T-helper 22 cell (primary cell): Measurements from ENCODE around the gene FBXO4.
"Not testable (repeated sequence)": the region's sequence is repeated elsewhere in the genome, so short reads cannot be mapped to it uniquely, and the experiment has no call there.

Experiments
- DNase-seq: peaks from one replicate; pipeline ENCODE4 v3.0.0-alpha.2; 2020; ENCODE audit warnings: low read depth

Gene FBXO4

DNA sequence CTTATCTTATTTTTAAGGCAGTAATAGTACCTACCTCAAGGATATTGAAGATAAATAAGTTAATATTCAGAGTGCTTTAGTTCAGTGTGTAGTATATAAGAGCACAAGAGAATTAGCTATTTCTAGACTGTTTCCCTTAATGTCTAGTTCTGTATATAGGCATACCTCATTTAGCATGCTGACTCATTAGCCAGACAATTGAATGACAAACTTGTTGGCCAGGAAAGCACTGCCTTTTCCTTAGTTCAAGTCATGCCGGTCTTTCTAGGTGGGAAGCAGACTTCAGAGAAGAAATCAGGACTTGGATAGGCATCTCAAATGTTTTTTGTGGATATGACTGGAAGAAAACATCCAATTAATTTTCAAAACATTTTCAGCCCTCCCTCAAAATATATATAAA is 3.2 kb upstream of the FBXO4 start:
- DNase-seq, result no peak

DNA sequence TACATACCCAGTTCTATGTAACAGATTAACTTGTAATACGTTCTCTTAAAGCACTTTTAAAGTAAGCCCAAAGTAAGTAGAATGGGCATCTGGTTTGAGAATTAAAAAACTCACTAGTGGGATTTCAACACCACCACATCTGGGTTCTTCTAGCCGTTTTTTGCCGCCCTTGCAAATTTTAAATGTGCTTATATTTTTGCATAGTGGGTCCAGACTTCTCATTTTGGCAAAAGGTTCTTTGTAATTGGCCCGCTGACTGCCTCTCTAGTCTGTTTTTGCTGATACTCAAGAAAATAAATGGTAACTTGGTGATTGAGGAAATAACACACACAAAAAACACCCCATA is 582 bp upstream of the FBXO4 start:
- DNase-seq, result no peak

DNA sequence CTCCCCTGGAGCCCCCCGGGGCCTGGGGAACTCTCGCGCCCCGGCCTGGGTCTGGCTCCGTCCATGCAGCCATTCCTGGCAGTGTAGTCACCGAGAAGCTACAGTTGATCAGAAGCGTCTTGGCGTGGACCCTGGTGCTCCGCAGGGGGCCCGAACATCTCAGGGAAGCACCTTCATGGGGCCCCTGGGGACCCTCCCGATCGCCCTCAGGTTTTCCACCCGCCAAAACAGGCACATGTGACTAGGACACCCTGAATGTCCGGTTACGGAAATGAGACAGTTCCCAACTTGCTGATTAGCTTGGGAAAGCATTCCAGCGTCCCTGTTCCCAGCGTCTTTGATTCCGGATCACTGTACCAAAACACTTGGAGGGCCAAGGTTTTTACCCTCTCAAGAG is 472 bp downstream of the FBXO4 start:
- DNase-seq, result no peak

GRCh38 chr5:41927604-41928003 is 2.5 kb downstream of the FBXO4 start:
- DNase-seq, result no peak

DNA sequence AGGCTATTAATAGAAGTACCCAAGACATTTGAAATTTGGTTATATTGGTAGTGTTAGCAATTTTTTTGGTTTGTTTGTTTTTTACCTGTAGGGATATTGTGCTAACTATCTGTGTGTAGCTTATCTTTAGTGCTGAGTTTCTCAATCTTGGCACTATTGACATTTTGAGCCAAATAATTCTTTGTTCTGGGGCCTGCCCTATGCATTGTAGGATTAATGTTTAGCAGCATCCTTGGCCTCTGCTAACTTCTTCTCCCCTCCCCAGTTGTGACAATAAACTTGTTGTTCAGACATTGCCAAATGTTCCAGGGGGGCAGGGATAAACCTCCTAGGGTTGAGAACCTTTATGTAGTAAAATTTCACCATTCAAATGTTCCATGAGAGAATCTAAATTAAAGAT is 4.0 kb downstream of the FBXO4 start:
- no peak for DNase-seq

DNA sequence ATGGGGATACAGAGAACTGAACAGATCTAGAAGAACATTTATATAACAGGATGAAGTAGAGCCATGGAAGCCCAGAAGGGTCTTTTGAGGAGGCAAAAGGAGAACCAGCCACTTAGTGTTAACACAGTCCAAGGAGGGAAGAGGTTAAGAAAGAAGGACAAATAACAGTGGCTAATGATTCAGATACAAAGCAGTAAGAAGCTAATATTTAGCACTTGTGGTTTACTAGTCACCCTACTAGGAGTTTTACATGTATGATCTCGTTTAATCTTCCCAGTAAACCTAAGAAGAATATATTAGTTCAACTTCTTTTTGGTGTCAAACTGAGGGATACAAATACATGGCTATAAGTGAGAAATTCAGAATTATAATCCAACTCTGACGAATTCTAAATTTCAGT is 7.7 kb downstream of the FBXO4 start:
- DNase-seq, result no peak

DNA sequence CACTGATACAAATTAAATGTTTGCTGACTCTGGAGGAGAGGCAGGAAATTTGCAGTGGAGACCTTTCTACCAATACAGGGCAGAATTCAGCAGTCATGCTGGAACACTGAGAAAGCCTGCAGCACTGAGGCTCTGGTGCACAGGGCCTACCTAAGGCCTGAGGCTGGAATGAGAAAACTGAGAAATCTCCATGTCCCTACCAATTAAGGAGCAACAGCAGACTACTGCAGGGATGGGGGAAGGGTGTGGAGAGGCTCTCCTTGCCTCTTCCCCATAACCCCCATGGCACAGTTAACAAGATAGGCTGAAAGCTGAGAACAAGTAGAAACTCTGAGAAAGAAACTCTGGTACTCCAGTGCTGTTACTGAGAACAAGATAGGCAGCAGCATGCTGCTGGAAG is 10.5 kb downstream of the FBXO4 start:
- DNase-seq, result no peak

- DNase-seq, result no peak
These were observed 15.6 kb downstream of the FBXO4 start for GRCh38 chr5:41940641-41941040.

DNA sequence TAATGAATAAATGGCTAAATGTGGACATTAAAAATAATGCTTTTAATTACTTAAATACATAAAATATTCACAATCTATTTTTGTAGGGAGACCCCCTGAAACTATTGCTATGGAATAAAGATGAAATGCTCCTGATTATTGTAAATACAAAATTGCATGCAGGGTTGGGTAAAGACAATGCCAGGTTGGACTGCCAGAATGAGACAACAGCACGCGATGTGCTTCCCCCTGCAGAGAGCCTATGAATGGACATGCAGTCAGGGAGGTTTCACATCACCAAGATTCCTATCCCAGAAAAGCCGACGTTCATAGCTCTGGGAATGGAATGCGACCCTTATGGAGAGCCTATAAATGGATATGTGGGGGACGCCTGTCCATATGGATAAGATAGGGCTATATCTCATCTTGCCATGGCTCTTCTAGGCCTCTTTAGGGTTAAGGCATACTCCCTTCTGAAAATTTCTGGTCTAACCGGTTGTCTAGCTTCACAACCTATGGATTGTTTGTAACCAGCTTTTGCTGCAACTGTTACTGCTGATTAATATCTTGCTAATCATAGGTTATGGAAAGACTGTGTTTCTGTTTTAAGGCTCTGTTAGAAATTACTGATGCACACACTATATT is 20.4 kb downstream of the FBXO4 start:
- not testable (repeated sequence) for DNase-seq

DNA sequence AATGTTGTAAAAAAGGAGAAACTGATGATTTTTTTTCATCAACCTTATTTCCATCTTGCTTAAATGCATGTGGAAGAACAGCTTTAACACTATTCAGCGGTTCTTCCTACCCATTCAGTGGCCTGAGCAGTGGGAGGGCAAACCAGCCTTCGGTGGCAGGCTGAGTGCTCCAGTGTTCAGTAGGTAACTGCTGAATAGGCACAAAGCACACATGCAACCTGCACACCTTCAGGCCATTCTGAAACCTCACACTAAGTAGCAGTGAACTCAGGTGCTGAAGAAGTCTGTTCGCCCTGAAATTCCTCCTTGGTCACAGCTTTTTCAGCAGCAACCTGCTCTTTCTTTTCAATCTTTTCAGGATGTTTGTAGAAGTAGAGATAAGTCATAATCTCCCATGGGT is 26.1 kb downstream of the FBXO4 start:
- no peak for DNase-seq

DNA sequence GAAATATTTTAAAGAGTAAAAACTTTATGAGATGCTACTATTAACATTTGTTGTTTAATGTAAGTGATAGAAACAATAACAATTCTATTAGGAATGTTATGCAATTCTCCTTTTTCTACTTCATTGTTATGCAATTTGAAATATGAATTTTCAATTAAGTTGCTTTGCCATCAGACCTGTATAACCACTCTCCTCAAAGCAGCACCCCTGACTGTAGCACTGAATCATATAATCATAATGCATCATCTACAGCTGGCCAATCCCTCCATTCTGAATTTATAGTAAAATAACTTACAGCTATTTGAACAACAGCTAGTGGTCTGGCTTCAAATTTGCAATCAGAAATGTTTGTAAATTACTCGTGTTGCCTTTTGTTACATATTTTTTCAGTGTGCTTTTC is 29.2 kb downstream of the FBXO4 start:
- DNase-seq, result no peak

DNA sequence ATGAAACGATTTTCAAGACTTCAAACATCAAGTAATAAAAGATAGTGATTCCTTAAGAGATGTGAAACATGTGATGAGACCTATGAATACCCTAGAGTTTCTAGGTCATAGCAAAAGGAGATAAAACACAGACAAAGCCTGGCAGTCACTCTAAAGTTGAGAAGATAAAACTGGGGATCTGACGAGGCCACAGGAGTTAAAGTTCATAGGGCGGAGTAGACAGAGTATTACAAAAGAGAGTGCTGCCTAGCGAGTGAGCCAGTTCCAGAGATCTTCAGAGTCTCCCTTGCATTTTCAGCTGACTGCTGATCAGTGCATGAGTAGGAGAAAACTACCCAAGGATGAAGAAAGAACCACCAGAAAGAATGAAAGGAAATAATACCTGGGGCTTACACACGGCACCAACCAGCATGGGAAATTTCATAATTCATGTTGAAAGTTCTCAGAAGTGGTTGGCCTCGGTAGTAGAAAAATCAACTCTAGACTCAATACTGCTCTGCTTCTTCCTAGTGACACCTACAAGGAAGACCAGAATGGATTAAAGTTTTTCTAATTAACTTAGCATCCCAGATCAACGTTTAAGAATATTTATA is 30.4 kb downstream of the FBXO4 start:
- no peak for DNase-seq

DNA sequence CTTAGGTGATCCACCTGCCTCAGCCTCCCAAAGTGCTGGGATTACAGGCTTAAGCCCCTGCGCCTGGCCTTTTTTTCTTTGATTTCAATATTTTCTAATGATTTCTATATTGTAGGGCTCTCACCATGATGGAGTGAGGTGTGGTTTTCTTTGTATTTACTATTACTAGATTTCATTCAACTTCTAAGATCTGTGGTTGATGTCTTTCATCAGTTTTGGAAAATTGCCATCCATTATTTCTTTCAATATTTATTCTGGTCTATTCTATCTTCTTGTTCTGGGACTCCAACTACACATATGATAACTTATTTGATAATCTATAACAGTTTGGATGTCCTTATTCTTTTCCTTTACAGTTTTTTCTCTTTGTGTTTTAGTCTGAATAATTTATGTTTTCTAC is 31.9 kb downstream of the FBXO4 start:
- no peak for DNase-seq

DNA sequence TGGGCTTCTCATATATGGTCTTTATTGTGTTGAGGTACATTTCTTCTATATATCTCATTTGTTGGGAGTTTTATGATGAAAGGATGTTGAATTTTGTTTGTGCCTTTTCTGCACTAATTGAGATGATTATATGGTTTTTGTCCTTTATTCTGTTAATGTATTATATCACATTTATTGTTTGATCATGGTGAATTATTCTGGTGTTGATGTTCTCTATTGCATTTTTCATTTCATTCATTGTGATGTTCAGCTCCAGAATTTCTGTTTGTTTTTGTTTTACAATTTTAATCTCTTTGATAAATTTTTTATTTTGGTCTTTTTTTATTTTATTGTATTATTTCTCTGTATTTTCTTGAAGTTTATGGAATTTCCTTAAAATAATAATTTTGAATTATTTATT is 35.4 kb downstream of the FBXO4 start:
- no peak for DNase-seq

- DNase-seq, result no peak
These were observed 36.7 kb downstream of the FBXO4 start for GRCh38 chr5:41961736-41962135.

GRCh38 chr5:41962491-41962890 is 37.4 kb downstream of the FBXO4 start:
- no peak for DNase-seq

DNA sequence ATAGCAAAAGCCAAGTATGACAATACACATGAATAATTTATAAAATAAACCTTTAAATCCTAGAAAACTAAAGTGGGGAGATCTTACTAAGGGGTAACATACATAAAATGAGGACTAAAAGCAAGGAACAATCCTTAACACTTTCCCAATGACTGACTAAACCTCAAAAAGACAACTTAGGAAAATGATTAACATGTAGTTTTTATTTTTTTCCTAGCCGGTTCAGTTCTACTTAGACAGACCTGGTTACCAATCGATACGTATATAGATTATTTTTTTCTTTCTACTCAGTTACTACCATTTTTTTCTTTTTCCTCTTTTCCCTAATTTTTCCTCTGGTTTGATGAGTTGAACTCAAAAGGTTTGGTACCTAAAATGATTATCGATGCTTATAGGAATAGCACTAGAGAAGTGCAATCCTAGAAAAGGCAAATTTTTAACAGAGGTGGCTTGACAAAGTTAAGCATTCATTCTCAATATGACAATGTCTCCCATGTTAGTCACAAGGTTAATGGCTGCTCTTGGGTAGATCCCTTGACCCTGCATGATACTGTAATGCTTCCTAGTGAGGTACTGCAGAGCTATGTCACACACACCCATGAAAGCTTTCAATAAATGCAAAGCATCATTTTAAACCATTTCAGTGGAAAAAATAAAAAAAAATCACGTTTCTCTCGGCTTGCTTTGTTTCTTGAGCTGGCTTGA is 41.5 kb downstream of the FBXO4 start:
- DNase-seq, result no peak

GRCh38 chr5:41967401-41967800 is 42.3 kb downstream of the FBXO4 start:
- no peak for DNase-seq

- no peak for DNase-seq
These were observed 43.2 kb downstream of the FBXO4 start for GRCh38 chr5:41968153-41968723.

- DNase-seq, result no peak
These were observed 48.0 kb downstream of the FBXO4 start for GRCh38 chr5:41973087-41973486.

GRCh38 chr5:41973887-41974286 is 48.8 kb downstream of the FBXO4 start:
- DNase-seq, result no peak

DNA sequence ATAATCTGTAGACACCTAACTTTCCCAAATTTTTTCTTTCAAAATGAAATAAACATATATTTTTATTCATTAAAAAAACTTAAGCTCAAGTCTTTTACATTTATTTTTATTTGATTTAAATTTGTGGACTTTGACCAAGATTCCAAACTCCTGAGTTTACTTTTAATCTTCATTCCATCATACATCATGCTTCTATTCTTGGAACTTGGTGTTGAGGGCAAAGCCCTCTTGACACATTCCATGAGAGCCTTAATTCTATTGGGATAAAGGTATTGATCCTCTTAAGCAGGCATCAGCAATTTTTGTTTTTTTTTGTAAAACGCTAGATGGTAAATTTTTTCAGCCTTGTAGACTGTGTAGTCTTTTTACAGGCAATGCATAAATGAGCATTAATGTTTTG is 53.6 kb downstream of the FBXO4 start:
- no peak for DNase-seq

DNA sequence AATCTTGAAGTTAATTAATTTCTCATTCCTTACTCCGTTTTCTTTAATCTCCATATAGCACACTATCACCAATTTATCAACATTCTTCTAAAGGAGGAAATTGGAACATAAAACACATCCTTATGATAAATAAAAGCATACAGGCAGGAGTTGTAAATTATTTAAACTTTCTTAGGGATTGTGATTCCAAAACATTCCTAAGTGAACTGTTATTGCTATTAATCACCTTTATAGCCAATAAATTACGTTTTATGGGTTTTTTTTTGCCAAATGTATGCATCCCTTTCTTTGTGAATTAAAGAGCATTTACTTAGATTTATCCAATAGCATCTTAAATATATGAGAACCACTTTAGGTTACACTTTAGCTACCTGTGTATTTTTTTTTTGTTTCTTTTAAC is 55.3 kb downstream of the FBXO4 start:
- DNase-seq, result no peak

GRCh38 chr5:41980870-41981269 is 55.8 kb downstream of the FBXO4 start:
- DNase-seq, result no peak
